OCI-LY7 (cell line): Measurements from ENCODE around the gene KCNJ12.

Experiments
- EZH2phosphoT487 ChIP-seq: fragments of 200-600 bp; sonication (generic); IDR thresholded peaks from 2 replicates; pipeline ENCODE4 v1.6.1; 2018; ENCODE audit warnings: low read depth, borderline replicate concordance, mild to moderate bottlenecking, mixed run types, antibody characterized with exemption, low read length, moderate library complexity, mixed read lengths
- TF ChIP-seq, protein P1 (sequence below): fragments of 200-600 bp; sonication (generic); conservative IDR thresholded peaks from 2 replicates; pipeline ENCODE4 v1.5.1; 2014; ENCODE audit warnings: mild to moderate bottlenecking, antibody characterized with exemption, low read length, moderate library complexity, mixed read lengths

DNA sequence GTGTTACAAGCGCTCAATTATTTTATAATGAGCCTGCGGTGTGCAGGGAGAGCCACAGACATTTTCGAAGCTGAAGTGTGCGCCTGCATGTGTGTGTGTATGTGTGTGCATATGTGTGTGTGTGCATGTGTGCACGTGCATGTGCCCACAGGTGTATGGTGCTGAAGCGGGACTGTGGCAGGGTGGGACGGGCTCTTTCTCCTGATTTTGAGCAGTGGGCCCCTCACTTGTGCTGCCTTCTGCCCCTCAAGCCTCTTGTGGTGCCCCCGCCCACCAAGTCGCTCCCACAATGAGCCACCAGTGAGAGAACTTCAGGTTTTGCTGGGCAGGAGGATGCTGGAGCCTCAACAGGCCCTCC, 16.7 kb upstream of the KCNJ12 start:
- no peak for TF ChIP-seq EZH2phosphoT487
- TF ChIP-seq, protein P1, sequence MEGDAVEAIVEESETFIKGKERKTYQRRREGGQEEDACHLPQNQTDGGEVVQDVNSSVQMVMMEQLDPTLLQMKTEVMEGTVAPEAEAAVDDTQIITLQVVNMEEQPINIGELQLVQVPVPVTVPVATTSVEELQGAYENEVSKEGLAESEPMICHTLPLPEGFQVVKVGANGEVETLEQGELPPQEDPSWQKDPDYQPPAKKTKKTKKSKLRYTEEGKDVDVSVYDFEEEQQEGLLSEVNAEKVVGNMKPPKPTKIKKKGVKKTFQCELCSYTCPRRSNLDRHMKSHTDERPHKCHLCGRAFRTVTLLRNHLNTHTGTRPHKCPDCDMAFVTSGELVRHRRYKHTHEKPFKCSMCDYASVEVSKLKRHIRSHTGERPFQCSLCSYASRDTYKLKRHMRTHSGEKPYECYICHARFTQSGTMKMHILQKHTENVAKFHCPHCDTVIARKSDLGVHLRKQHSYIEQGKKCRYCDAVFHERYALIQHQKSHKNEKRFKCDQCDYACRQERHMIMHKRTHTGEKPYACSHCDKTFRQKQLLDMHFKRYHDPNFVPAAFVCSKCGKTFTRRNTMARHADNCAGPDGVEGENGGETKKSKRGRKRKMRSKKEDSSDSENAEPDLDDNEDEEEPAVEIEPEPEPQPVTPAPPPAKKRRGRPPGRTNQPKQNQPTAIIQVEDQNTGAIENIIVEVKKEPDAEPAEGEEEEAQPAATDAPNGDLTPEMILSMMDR = no peak
